ENCODE measurements around the gene DNAJC10.
A peak's percentile ranks its signal among the peaks of the same experiment; 100 is the strongest.

DNAJC10 gene

GRCh38 chr2:182816866-182817265 lies 100.8 kb downstream of the DNAJC10 start:
- Histone ChIP-seq H2BK5ac (ENCODE audit: low read length) (no peak overlapping the region), H3K4ac (ENCODE audit: low read depth, low read length) (no peak overlapping the region), H3K79me1 (ENCODE audit: low read length) (no peaks in the 10 kb centered on the region), H3K79me2 (ENCODE audit: control insufficient read depth, insufficient read depth, low read length) (no peaks in the 10 kb centered on the region), H3K4me2 (ENCODE audit: low read length) (no peak overlapping the region), H2AK5ac (ENCODE audit: low read length) (no peak overlapping the region), H3K4me3 (ENCODE audit: low read length) (no peak overlapping the region), H4K5ac (ENCODE audit: low read length) (no peak overlapping the region), H3K27ac (ENCODE audit: low read depth, low read length) (no peak overlapping the region), H3K4me1 (ENCODE audit: control insufficient read depth, low read depth, low read length) (peaks cover 3% of the 10 kb centered on the region), H3K23ac (ENCODE audit: low read length) (no peak overlapping the region), H2BK15ac (replicated peaks; ENCODE audit: low read depth) (no peak overlapping the region), H3K9ac (ENCODE audit: low read length) (no peak overlapping the region), H4K8ac (ENCODE audit: low read depth, low read length) (no peak overlapping the region), H3K56ac (ENCODE audit: low read length) (no peak overlapping the region), H3K27me3 (ENCODE audit: insufficient read depth, low read length, poor library complexity) (no peaks in the 10 kb centered on the region), H3K36me3 (ENCODE audit: control insufficient read depth, insufficient read depth, low read length) (no peaks in the 10 kb centered on the region), H2BK120ac (ENCODE audit: low read depth, low read length) (no peak overlapping the region), H3K18ac (ENCODE audit: low read length) (no peak overlapping the region)
- DNase-seq = no peak

GRCh38 chr2:182817558-182817957 lies 101.5 kb downstream of the DNAJC10 start:
- no peak overlapping the region for H4K5ac ChIP-seq (ENCODE audit: low read length)
- no peak overlapping the region for H3K18ac ChIP-seq (ENCODE audit: low read length)
- no peaks in the 10 kb centered on the region for H3K79me2 ChIP-seq (ENCODE audit: control insufficient read depth, insufficient read depth, low read length)
- no peak overlapping the region for H3K23ac ChIP-seq (ENCODE audit: low read length)
- no peak overlapping the region for H2BK5ac ChIP-seq (ENCODE audit: low read length)
- no peak for DNase-seq
- no peak overlapping the region for H2BK15ac ChIP-seq (replicated peaks; ENCODE audit: low read depth)
- H3K56ac ChIP-seq (ENCODE audit: low read length) = no peak overlapping the region
- H4K8ac ChIP-seq (ENCODE audit: low read depth, low read length) = no peak overlapping the region
- H3K4me3 ChIP-seq (ENCODE audit: low read length) = no peak overlapping the region
- no peak overlapping the region for H2AK5ac ChIP-seq (ENCODE audit: low read length)
- peaks cover 3% of the 10 kb centered on the region for H3K4me1 ChIP-seq (ENCODE audit: control insufficient read depth, low read depth, low read length)
- 100% methylated on average over 1 of the region's 2 CpGs for WGBS (ENCODE audit: extremely low coverage, insufficient coverage, low lambda C conversion rate)
- H3K36me3 ChIP-seq (ENCODE audit: control insufficient read depth, insufficient read depth, low read length) = no peaks in the 10 kb centered on the region
- H3K79me1 ChIP-seq (ENCODE audit: low read length) = no peaks in the 10 kb centered on the region
- H3K9ac ChIP-seq (ENCODE audit: low read length) = no peak overlapping the region
- H3K27ac ChIP-seq (ENCODE audit: low read depth, low read length) = no peak overlapping the region
- H3K4me2 ChIP-seq (ENCODE audit: low read length) = no peak overlapping the region
- no peak overlapping the region for H2BK120ac ChIP-seq (ENCODE audit: low read depth, low read length)
- no peak overlapping the region for H3K4ac ChIP-seq (ENCODE audit: low read depth, low read length)
- no peaks in the 10 kb centered on the region for H3K27me3 ChIP-seq (ENCODE audit: insufficient read depth, low read length, poor library complexity)

- no peak overlapping the region for H3K4me3 ChIP-seq (ENCODE audit: low read length)
- no peaks in the 10 kb centered on the region for H3K36me3 ChIP-seq (ENCODE audit: control insufficient read depth, insufficient read depth, low read length)
- H3K79me1 ChIP-seq (ENCODE audit: low read length) = no peaks in the 10 kb centered on the region
- H4K5ac ChIP-seq (ENCODE audit: low read length) = no peak overlapping the region
- peak overlapping the region; percentile 57 for H2BK15ac ChIP-seq (replicated peaks; ENCODE audit: low read depth)
- no CpG with 5 or more reads among the region's 3 CpGs for WGBS (ENCODE audit: extremely low coverage, insufficient coverage, low lambda C conversion rate)
- H3K18ac ChIP-seq (ENCODE audit: low read length) = no peak overlapping the region
- H3K9ac ChIP-seq (ENCODE audit: low read length) = no peak overlapping the region
- no peak overlapping the region for H2BK120ac ChIP-seq (ENCODE audit: low read depth, low read length)
- H3K4me2 ChIP-seq (ENCODE audit: low read length) = no peak overlapping the region
- no peak overlapping the region for H3K23ac ChIP-seq (ENCODE audit: low read length)
- H3K4me1 ChIP-seq (ENCODE audit: control insufficient read depth, low read depth, low read length) = peaks cover 3% of the 10 kb centered on the region
- H3K56ac ChIP-seq (ENCODE audit: low read length) = no peak overlapping the region
- no peak overlapping the region for H3K27ac ChIP-seq (ENCODE audit: low read depth, low read length)
- no peak for DNase-seq
- no peaks in the 10 kb centered on the region for H3K79me2 ChIP-seq (ENCODE audit: control insufficient read depth, insufficient read depth, low read length)
- H2BK5ac ChIP-seq (ENCODE audit: low read length) = no peak overlapping the region
- H2AK5ac ChIP-seq (ENCODE audit: low read length) = no peak overlapping the region
- no peak overlapping the region for H4K8ac ChIP-seq (ENCODE audit: low read depth, low read length)
- no peaks in the 10 kb centered on the region for H3K27me3 ChIP-seq (ENCODE audit: insufficient read depth, low read length, poor library complexity)
- no peak overlapping the region for H3K4ac ChIP-seq (ENCODE audit: low read depth, low read length)
Observed at GRCh38 chr2:182818501-182818900, 102.4 kb downstream of the DNAJC10 start.

- H4K8ac ChIP-seq (ENCODE audit: low read depth, low read length) = no peak overlapping the region
- no peak overlapping the region for H3K9ac ChIP-seq (ENCODE audit: low read length)
- H2AK5ac ChIP-seq (ENCODE audit: low read length) = no peak overlapping the region
- H3K27ac ChIP-seq (ENCODE audit: low read depth, low read length) = no peak overlapping the region
- H3K4me2 ChIP-seq (ENCODE audit: low read length) = no peak overlapping the region
- H3K79me1 ChIP-seq (ENCODE audit: low read length) = no peaks in the 10 kb centered on the region
- no peaks in the 10 kb centered on the region for H3K27me3 ChIP-seq (ENCODE audit: insufficient read depth, low read length, poor library complexity)
- H4K5ac ChIP-seq (ENCODE audit: low read length) = no peak overlapping the region
- peak; percentile 29 for DNase-seq
- H3K79me2 ChIP-seq (ENCODE audit: control insufficient read depth, insufficient read depth, low read length) = no peaks in the 10 kb centered on the region
- peaks cover 3% of the 10 kb centered on the region for H3K4me1 ChIP-seq (ENCODE audit: control insufficient read depth, low read depth, low read length)
- H3K56ac ChIP-seq (ENCODE audit: low read length) = no peak overlapping the region
- H3K4me3 ChIP-seq (ENCODE audit: low read length) = no peak overlapping the region
- H2BK15ac ChIP-seq (replicated peaks; ENCODE audit: low read depth) = no peak overlapping the region
- no peaks in the 10 kb centered on the region for H3K36me3 ChIP-seq (ENCODE audit: control insufficient read depth, insufficient read depth, low read length)
- H2BK120ac ChIP-seq (ENCODE audit: low read depth, low read length) = no peak overlapping the region
- H3K4ac ChIP-seq (ENCODE audit: low read depth, low read length) = no peak overlapping the region
- no peak overlapping the region for H2BK5ac ChIP-seq (ENCODE audit: low read length)
- no peak overlapping the region for H3K23ac ChIP-seq (ENCODE audit: low read length)
- H3K18ac ChIP-seq (ENCODE audit: low read length) = no peak overlapping the region
- no CpG with 5 or more reads among the region's 4 CpGs for WGBS (ENCODE audit: extremely low coverage, insufficient coverage, low lambda C conversion rate)
Observed at GRCh38 chr2:182818925-182819324, 102.9 kb downstream of the DNAJC10 start.

- Histone ChIP-seq H3K27ac (ENCODE audit: low read depth, low read length) (no peak overlapping the region), H3K23ac (ENCODE audit: low read length) (no peak overlapping the region), H3K4me3 (ENCODE audit: low read length) (no peak overlapping the region), H3K9ac (ENCODE audit: low read length) (no peak overlapping the region), H2BK120ac (ENCODE audit: low read depth, low read length) (no peak overlapping the region), H3K56ac (ENCODE audit: low read length) (no peak overlapping the region), H3K27me3 (ENCODE audit: insufficient read depth, low read length, poor library complexity) (no peaks in the 10 kb centered on the region), H3K4ac (ENCODE audit: low read depth, low read length) (no peak overlapping the region), H2AK5ac (ENCODE audit: low read length) (no peak overlapping the region), H3K79me2 (ENCODE audit: control insufficient read depth, insufficient read depth, low read length) (no peaks in the 10 kb centered on the region), H3K36me3 (ENCODE audit: control insufficient read depth, insufficient read depth, low read length) (no peaks in the 10 kb centered on the region), H3K4me2 (ENCODE audit: low read length) (no peak overlapping the region), H2BK15ac (replicated peaks; ENCODE audit: low read depth) (no peak overlapping the region), H3K4me1 (ENCODE audit: control insufficient read depth, low read depth, low read length) (peaks cover 4% of the 10 kb centered on the region), H4K8ac (ENCODE audit: low read depth, low read length) (no peak overlapping the region), H2BK5ac (ENCODE audit: low read length) (no peak overlapping the region), H3K79me1 (ENCODE audit: low read length) (no peaks in the 10 kb centered on the region), H4K5ac (ENCODE audit: low read length) (no peak overlapping the region), H3K18ac (ENCODE audit: low read length) (no peak overlapping the region)
- DNase-seq = no peak
- no CpG with 5 or more reads among the region's 4 CpGs for WGBS (ENCODE audit: extremely low coverage, insufficient coverage, low lambda C conversion rate)
Observed at GRCh38 chr2:182819412-182819811, 103.4 kb downstream of the DNAJC10 start.

GRCh38 chr2:182821182-182821581 lies 105.1 kb downstream of the DNAJC10 start:
- DNase-seq = no peak
- Histone ChIP-seq H3K18ac (ENCODE audit: low read length) (no peak overlapping the region), H3K36me3 (ENCODE audit: control insufficient read depth, insufficient read depth, low read length) (no peaks in the 10 kb centered on the region), H3K4me3 (ENCODE audit: low read length) (no peak overlapping the region), H3K9ac (ENCODE audit: low read length) (no peak overlapping the region), H2AK5ac (ENCODE audit: low read length) (no peak overlapping the region), H3K4me2 (ENCODE audit: low read length) (no peak overlapping the region), H4K8ac (ENCODE audit: low read depth, low read length) (no peak overlapping the region), H3K56ac (ENCODE audit: low read length) (no peak overlapping the region), H3K4me1 (ENCODE audit: control insufficient read depth, low read depth, low read length) (peaks cover 5% of the 10 kb centered on the region), H3K79me2 (ENCODE audit: control insufficient read depth, insufficient read depth, low read length) (no peaks in the 10 kb centered on the region), H4K5ac (ENCODE audit: low read length) (no peak overlapping the region), H3K27ac (ENCODE audit: low read depth, low read length) (no peak overlapping the region), H3K27me3 (ENCODE audit: insufficient read depth, low read length, poor library complexity) (no peaks in the 10 kb centered on the region), H2BK15ac (replicated peaks; ENCODE audit: low read depth) (no peak overlapping the region), H3K79me1 (ENCODE audit: low read length) (no peaks in the 10 kb centered on the region), H3K23ac (ENCODE audit: low read length) (no peak overlapping the region), H2BK120ac (ENCODE audit: low read depth, low read length) (no peak overlapping the region), H2BK5ac (ENCODE audit: low read length) (no peak overlapping the region), H3K4ac (ENCODE audit: low read depth, low read length) (no peak overlapping the region)
- WGBS (ENCODE audit: extremely low coverage, insufficient coverage, low lambda C conversion rate) = no CpG with 5 or more reads among the region's 2 CpGs
